Neutrophil (primary cell): ENCODE measurements around the gene FOXK1.
"Not testable (repeated sequence)": the region's sequence is repeated elsewhere in the genome, so short reads cannot be mapped to it uniquely, and the experiment has no call there.

Source experiments
- H3K27ac ChIP-seq: fragments of 200-600 bp; sonication (generic); 2 replicates; pipeline ENCODE4 v1.5.1; 2016; ENCODE audit warnings: mild to moderate bottlenecking, moderate library complexity
- H3K27me3 ChIP-seq: fragments of 200-600 bp; sonication (generic); 2 replicates; pipeline ENCODE4 v1.6.0; 2016; ENCODE audit warnings: mild to moderate bottlenecking
- H3K36me3 ChIP-seq: fragments of 200-600 bp; sonication (generic); 2 replicates; pipeline ENCODE4 v1.5.1; 2017
- H3K4me1 ChIP-seq, 2 experiments: fragments of 200-600 bp in 1 of 2; sonication (generic) in 1 of 2; 1 replicate in 1 of 2; 2 replicates in 1 of 2; pipeline versions ENCODE4 v1.5.1 to v1.6.1; 2013 to 2016; ENCODE audit warnings: low read depth in 1 of 2, low read length in 1 of 2, mild to moderate bottlenecking in 1 of 2, moderate library complexity in 1 of 2; ENCODE audit not compliant: control insufficient read depth in 1 of 2, insufficient read depth in 1 of 2
- H3K4me3 ChIP-seq, 2 experiments: fragments of 200-600 bp in 1 of 2; sonication (generic) in 1 of 2; 1 replicate in 1 of 2; 2 replicates in 1 of 2; pipeline ENCODE4 v1.5.1; 2013 to 2016; ENCODE audit warnings: low read depth in 1 of 2, low read length in 1 of 2, mild to moderate bottlenecking in 1 of 2, moderate library complexity in 1 of 2
- H3K9me3 ChIP-seq: fragments of 200-600 bp; sonication (generic); 2 replicates; pipeline ENCODE4 v1.5.1; 2016
- TF ChIP-seq, protein P1 (sequence below): fragments of 200-600 bp; sonication (generic); IDR thresholded peaks from 2 replicates; pipeline ENCODE4 v1.5.1; 2016; ENCODE audit warnings: antibody characterized with exemption

FOXK1 gene

DNA sequence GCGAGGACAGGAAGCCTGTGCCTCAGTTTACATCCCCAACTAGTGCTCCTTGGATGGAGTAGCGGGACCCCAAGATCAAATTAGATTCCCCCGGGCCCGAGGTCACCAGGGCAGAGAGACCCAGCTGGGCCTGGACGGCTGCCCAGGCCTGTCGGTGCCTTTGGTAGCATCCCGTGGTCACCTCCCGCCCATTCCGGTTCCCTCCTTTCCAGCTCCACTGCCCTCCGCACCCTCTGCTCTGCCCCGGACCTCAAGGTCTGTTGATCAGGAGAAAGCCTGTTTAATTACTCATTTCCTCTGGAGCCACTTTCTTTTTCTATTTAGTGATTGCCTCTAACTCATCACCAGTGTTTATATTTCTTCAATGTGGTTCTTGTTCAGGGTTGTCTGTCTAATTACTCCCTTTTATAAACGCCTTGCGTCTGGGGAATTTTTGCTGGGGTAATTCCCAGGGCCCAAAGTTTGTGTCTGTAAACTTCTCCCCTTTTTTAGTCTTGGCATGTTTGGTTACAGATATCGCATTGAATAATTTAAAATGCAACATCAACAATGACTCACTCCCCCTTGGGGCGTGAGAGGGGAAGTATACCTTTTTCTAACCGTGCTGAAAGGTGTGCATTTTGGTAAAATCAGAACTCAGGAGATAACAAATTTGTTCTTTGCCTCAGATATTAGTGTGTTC, 1.9 kb downstream of the FOXK1 start:
- peak overlapping the region; percentile 70 to 72 for H3K4me3 ChIP-seq
- H3K27me3 ChIP-seq, result no peaks in the 10 kb centered on the region
- peaks cover 23 to 27% of the 10 kb centered on the region in 2 experiments for H3K4me1 ChIP-seq
- H3K9me3 ChIP-seq, result no peaks in the 10 kb centered on the region
- no peaks in the 10 kb centered on the region for H3K36me3 ChIP-seq
- TF ChIP-seq, protein P1, sequence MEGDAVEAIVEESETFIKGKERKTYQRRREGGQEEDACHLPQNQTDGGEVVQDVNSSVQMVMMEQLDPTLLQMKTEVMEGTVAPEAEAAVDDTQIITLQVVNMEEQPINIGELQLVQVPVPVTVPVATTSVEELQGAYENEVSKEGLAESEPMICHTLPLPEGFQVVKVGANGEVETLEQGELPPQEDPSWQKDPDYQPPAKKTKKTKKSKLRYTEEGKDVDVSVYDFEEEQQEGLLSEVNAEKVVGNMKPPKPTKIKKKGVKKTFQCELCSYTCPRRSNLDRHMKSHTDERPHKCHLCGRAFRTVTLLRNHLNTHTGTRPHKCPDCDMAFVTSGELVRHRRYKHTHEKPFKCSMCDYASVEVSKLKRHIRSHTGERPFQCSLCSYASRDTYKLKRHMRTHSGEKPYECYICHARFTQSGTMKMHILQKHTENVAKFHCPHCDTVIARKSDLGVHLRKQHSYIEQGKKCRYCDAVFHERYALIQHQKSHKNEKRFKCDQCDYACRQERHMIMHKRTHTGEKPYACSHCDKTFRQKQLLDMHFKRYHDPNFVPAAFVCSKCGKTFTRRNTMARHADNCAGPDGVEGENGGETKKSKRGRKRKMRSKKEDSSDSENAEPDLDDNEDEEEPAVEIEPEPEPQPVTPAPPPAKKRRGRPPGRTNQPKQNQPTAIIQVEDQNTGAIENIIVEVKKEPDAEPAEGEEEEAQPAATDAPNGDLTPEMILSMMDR, result no peak
- peak overlapping the region; percentile 74 for H3K27ac ChIP-seq

DNA sequence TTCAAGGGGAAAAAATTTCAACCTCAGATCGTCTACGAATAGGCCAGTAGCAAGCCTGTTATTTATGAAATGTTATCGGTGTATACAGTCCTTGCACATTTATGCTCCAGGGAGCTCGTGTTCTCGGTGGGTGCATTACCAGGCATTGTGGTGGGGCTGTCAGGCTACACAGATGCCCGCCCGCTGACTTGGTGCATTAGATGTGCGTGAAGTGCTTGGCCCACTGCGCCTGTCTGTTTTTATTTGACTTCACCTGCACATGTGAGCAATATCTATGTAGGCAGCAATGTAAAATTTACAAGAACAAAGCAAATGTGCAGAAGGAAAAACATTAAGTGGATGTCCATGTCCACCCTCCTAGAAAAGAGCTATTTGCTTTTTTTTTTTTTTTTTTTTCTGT, 2.8 kb downstream of the FOXK1 start:
- Histone ChIP-seq H3K27me3 (no peaks in the 10 kb centered on the region), H3K27ac (peak overlapping the region; percentile 74), H3K4me1 (peaks cover 23 to 27% of the 10 kb centered on the region in 2 experiments), H3K4me3 (no peak overlapping the region), H3K36me3 (no peaks in the 10 kb centered on the region), H3K9me3 (no peaks in the 10 kb centered on the region)
- TF ChIP-seq, protein P1, result no peak

DNA sequence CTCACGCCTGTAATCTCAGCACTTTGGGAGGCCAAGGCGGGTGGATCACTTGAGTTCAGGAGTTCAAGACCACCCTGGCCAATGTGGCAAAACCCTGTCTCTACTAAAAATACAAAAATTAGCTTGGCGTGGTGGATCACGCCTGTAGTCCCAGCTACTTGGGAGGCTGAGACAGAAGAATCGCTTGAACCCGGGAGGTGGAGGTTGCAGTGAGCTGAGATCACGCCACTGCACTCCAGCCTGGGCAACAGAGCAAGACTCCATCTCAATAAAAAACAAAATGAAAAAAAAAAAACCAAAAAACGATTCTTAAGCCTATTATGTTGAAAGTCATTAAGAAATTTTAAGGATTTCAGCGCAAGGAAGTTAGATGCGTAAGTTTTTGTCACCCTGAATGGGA, 3.6 kb downstream of the FOXK1 start:
- H3K4me3 ChIP-seq, H3K27me3 ChIP-seq, H3K27ac ChIP-seq, H3K36me3 ChIP-seq, H3K9me3 ChIP-seq: not testable (repeated sequence)
- peaks cover 23 to 27% of the 10 kb centered on the region in 2 experiments for H3K4me1 ChIP-seq

DNA sequence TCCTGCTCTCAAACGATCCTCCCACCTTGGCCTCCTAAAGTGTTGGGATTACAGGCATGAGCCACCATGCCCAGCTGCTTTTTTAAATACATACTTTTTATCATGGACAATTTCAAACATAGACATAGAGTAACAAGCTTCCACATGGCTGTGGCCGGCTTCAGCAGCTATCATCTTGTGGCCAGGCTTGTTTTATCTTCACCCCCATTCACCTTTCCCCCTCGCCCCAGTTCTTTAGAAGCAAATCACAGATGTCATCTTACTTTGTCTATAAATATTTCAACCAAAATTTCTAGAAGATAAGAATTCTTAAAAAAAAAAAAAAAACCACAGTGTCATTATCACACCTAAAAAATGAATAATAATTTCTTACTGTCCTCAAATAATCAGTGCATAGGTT, 5.9 kb downstream of the FOXK1 start:
- no peak overlapping the region for H3K27ac ChIP-seq
- TF ChIP-seq, protein P1, result no peak
- no peak overlapping the region for H3K4me3 ChIP-seq
- no peaks in the 10 kb centered on the region for H3K27me3 ChIP-seq
- H3K36me3 ChIP-seq, result no peaks in the 10 kb centered on the region
- H3K4me1 ChIP-seq, result peaks cover 17 to 19% of the 10 kb centered on the region in 2 experiments
- no peaks in the 10 kb centered on the region for H3K9me3 ChIP-seq

DNA sequence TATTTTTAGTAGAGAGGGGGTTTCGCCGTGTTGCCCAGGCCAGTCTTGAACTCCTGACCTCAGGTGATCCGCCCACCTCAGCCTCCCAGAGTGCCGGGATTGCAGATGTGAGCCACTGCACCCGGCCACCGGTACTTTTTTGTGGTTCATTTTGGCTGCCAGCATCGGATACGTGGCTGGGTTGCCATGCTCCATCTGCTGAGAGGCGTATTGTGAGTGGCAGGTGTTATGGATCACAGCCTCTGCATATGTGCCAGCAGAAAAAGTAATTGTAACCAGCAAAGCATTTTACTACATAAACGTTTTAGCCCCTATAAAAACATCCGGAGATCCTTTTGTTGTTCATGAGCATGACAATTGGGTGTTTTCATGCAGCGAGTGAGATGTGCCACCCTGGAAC, 7.1 kb downstream of the FOXK1 start:
- H3K36me3 ChIP-seq, result no peaks in the 10 kb centered on the region
- H3K4me1 ChIP-seq, result peaks cover 5 to 7% of the 10 kb centered on the region in 2 experiments
- H3K4me3 ChIP-seq, result no peak overlapping the region
- TF ChIP-seq, protein P1, result no peak
- H3K27ac ChIP-seq, result no peak overlapping the region
- no peaks in the 10 kb centered on the region for H3K9me3 ChIP-seq
- H3K27me3 ChIP-seq, result no peaks in the 10 kb centered on the region

DNA sequence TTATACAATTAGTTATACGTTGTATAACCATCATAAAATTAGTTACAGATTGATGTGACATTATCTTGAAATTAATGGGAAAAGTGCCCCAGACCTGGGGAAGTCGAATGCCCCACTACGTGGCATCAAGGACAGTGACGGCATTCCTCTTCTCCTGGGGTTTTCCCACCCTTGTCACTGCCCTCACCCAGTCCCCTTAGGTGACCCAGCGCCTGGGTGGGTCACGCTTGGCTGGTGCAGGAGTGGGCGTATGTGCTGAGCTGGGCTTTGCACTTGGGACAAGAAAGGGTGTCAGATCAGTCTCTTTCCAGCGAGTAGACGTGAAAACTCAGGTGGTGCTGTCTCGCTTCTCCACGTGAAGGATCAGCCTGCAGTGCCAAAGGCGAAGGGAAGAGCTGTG, 7.6 kb downstream of the FOXK1 start:
- Histone ChIP-seq H3K27ac (no peak overlapping the region), H3K36me3 (no peaks in the 10 kb centered on the region), H3K4me3 (no peak overlapping the region), H3K4me1 (peaks cover 0 to 2% of the 10 kb centered on the region in 2 experiments), H3K9me3 (no peaks in the 10 kb centered on the region), H3K27me3 (no peaks in the 10 kb centered on the region)
- TF ChIP-seq, protein P1, result no peak
